ENCODE data around the gene RHOBTB3.

DNA sequence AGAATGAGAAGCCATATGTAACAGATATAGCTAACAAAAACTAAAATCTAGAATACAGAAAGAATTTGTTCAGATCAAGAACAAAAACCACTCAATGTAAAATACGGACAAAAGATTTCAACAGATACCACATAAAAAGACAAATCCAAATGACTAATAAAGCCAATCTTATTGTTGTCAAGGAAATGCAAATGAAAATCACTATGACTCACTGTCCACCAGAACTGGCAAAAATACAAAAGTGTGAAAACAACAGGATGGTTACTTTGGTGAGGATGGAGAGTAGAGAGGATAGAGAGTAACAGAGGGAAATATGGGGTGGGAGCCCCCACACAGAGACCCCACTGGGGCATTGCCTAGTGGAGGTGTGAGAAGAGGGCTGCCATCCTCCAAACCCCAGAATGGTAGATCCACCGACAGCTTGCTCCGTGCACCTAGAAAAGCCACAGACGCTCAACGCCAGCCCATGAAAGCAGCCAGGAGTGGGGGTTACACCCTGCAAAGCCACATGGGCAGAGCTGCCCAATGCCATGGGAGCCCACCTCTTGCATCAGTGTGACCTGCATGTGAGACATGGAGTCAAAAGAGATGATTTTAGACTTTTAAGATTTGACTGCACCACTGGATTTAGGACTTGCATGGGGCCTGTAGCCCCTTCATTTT is 15.2 kb upstream of the RHOBTB3 start:
- no peak for TF ChIP-seq CTCF (IDR thresholded peaks at IDR 0.05)
- no peak for TF ChIP-seq POLR2A (IDR thresholded peaks at IDR 0.05)
- no peak for TF ChIP-seq EP300 (IDR thresholded peaks at IDR 0.05)
